Keratinocyte (primary cell): ENCODE data around the gene PSMG2.

Experiments used
- EZH2 ChIP-seq: IDR thresholded peaks from one replicate; pipeline ENCODE4 v1.6.1; 2012; ENCODE audit warnings: inconsistent platforms, mild to moderate bottlenecking, low read length, moderate library complexity
- TF ChIP-seq, protein P1 (sequence below), 3 experiments: IDR thresholded peaks in 1 of 3; conservative IDR thresholded peaks in 1 of 3; optimal IDR thresholded peaks in 1 of 3; 2 replicates in 2 of 3; 3 replicates in 1 of 3; pipeline versions ENCODE3 to v1.5.1; 2011; ENCODE audit warnings: low read length in 3 of 3, mild to moderate bottlenecking in 3 of 3, moderate library complexity in 2 of 3, control low read depth in 1 of 3, inconsistent platforms in 1 of 3; ENCODE audit not compliant: insufficient read depth in 2 of 3; ENCODE audit errors: extremely low read depth in 1 of 3

DNA sequence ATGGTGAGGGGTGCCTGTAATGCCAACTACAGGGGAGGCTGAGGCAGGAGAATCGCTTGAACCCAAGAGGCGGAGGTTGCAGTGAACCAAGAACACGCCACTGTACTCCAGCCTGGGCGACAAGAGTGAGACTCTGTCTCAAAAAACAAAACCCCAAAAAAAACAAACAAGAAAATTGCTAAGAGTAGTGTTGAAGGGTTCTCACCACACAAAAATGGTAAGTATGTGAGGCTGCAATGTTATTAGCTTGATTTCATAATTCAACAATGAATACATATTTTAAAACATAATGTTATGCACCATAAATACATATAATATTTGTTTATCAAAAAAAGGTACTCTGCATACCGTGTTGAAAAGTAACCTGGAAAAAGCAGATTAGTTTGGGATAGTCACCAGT is 45.8 kb downstream of the PSMG2 start:
- TF ChIP-seq, protein P1, sequence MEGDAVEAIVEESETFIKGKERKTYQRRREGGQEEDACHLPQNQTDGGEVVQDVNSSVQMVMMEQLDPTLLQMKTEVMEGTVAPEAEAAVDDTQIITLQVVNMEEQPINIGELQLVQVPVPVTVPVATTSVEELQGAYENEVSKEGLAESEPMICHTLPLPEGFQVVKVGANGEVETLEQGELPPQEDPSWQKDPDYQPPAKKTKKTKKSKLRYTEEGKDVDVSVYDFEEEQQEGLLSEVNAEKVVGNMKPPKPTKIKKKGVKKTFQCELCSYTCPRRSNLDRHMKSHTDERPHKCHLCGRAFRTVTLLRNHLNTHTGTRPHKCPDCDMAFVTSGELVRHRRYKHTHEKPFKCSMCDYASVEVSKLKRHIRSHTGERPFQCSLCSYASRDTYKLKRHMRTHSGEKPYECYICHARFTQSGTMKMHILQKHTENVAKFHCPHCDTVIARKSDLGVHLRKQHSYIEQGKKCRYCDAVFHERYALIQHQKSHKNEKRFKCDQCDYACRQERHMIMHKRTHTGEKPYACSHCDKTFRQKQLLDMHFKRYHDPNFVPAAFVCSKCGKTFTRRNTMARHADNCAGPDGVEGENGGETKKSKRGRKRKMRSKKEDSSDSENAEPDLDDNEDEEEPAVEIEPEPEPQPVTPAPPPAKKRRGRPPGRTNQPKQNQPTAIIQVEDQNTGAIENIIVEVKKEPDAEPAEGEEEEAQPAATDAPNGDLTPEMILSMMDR (optimal IDR thresholded peaks at IDR 0.05 in 1 of 3, IDR thresholded peaks at IDR 0.05 in 1 of 3, conservative IDR thresholded peaks at IDR 0.05 in 1 of 3; ENCODE audit: extremely low read depth in 1 of 3, insufficient read depth in 2 of 3, low read length in 3 of 3) = no peak
- TF ChIP-seq EZH2 = no peak
